B cell (primary cell): ENCODE results near the gene TAF8.

Source experiments
- CTCF ChIP-seq: fragments of 200-600 bp; IDR thresholded peaks from one replicate; pipeline ENCODE4 v1.8.0; 2022; ENCODE audit warnings: antibody characterized with exemption, mild to moderate bottlenecking
- EZH2 ChIP-seq: IDR thresholded peaks from 2 replicates; pipeline ENCODE4 v1.6.1; 2012; ENCODE audit warnings: borderline replicate concordance, low read depth, mild to moderate bottlenecking, moderate library complexity, low read length; ENCODE audit not compliant: insufficient read depth, poor library complexity, severe bottlenecking

GRCh38 chr6:42093582-42094329 is 43.4 kb downstream of the TAF8 start:
- TF ChIP-seq CTCF, result no peak
- no peak for TF ChIP-seq EZH2
